ENCODE measurements around the gene SLIT3.

DNA sequence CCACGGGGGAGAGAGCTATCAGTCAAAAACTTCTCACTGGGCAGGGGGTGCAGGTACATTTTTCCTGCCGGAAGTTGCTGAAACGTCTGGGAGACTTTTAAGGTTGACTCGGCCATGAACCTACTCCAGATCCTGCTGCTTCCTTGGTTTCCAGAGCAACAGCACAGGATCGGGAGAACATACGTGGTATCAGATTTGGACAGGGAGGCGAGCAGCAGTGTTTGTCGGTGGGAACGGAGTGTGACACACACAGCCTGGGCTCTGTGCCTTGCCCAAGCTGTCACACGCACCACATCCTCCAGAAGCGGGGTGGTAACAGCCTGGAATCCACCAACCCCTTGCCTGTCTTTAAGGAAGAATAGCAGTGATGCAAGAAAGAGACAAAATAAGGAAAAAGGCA lies 276.5 kb downstream of the SLIT3 start:
- TF ChIP-seq POLR2A (IDR thresholded peaks at IDR 0.05) (no peak), POLR2AphosphoS5 (IDR thresholded peaks at IDR 0.05) (no peak)
- TF ChIP-seq, protein P1, sequence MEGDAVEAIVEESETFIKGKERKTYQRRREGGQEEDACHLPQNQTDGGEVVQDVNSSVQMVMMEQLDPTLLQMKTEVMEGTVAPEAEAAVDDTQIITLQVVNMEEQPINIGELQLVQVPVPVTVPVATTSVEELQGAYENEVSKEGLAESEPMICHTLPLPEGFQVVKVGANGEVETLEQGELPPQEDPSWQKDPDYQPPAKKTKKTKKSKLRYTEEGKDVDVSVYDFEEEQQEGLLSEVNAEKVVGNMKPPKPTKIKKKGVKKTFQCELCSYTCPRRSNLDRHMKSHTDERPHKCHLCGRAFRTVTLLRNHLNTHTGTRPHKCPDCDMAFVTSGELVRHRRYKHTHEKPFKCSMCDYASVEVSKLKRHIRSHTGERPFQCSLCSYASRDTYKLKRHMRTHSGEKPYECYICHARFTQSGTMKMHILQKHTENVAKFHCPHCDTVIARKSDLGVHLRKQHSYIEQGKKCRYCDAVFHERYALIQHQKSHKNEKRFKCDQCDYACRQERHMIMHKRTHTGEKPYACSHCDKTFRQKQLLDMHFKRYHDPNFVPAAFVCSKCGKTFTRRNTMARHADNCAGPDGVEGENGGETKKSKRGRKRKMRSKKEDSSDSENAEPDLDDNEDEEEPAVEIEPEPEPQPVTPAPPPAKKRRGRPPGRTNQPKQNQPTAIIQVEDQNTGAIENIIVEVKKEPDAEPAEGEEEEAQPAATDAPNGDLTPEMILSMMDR (IDR thresholded peaks at IDR 0.05), result no peak

Data from suprapubic skin (tissue), 4 donors.